ENCODE results near the gene RFX4. TPM values are rescaled to one million over a fixed set of nuclear protein-coding genes. Genes with fewer than 3 reads are reported as not detected.
A peak's percentile ranks its signal among the peaks of the same experiment; 100 is the strongest.

RFX4 gene
- total and polyA plus RNA-seq, 2 of the 8 experiments (the other 6 are each of a cell fraction or from before 2014, with no cell fraction given) = 0.06 TPM; not detected in 1

- Histone ChIP-seq H3K56ac (replicated peaks; ENCODE audit: insufficient read length, low read depth, low read length) (no peak overlapping the region), H2AK5ac (ENCODE audit: low read depth, low read length) (no peak overlapping the region), H3K4me2 (ENCODE audit: insufficient read depth in 1 of 2, low read depth in 2 of 2, low read length in 2 of 2) (no peak overlapping the region), H3K9ac (replicated peaks in 1 of 4; ENCODE audit: extremely low read depth in 1 of 4, low read depth in 3 of 4, low read length in 3 of 4) (no peak overlapping the region), H3K4ac (replicated peaks; ENCODE audit: insufficient read length, low read depth, low read length) (no peak overlapping the region), H2AFZ (ENCODE audit: low read length) (no peak overlapping the region), H4K8ac (ENCODE audit: extremely low read depth, insufficient read depth, low read length) (no peak overlapping the region), H3K27me3 (replicated peaks in 1 of 4; ENCODE audit: control insufficient read depth in 3 of 4, extremely low read depth in 1 of 4, insufficient read depth in 3 of 4, low read length in 3 of 4) (no peaks in the 10 kb centered on the region), H3K4me1 (replicated peaks in 1 of 4; ENCODE audit: control insufficient read depth in 3 of 4, insufficient read depth in 4 of 4, low read length in 3 of 4) (no peaks in the 10 kb centered on the region), H3K79me1 (ENCODE audit: low read depth, low read length) (no peaks in the 10 kb centered on the region), H3K23ac (ENCODE audit: insufficient read length) (no peak overlapping the region), H4K5ac (ENCODE audit: insufficient read length, low read depth, low read length) (no peak overlapping the region), H2BK5ac (ENCODE audit: low read depth, low read length) (no peak overlapping the region), H4K91ac (replicated peaks; ENCODE audit: insufficient read length, low read length) (no peak overlapping the region), H2BK120ac (replicated peaks; ENCODE audit: low read depth, low read length) (no peak overlapping the region), H2BK15ac (ENCODE audit: low read length) (no peak overlapping the region), H4K20me1 (replicated peaks in 1 of 2; ENCODE audit: control insufficient read depth in 1 of 2, insufficient read depth in 2 of 2, low read length in 2 of 2) (no peaks in the 10 kb centered on the region), H3K23me2 (ENCODE audit: low read depth, low read length) (no peaks in the 10 kb centered on the region), H3K14ac (ENCODE audit: insufficient read length) (no peak overlapping the region), H3K9me3 (ENCODE audit: insufficient read depth in 2 of 2, low read depth in 1 of 2, low read length in 1 of 2) (peaks cover 0 to 10% of the 10 kb centered on the region in 2 experiments; a peak in 1 of 4 replicates), H2BK20ac (ENCODE audit: low read length) (0 out of 2 replicates have a peak overlapping the region, but pooled peaks have one; percentile 61), H3K18ac (ENCODE audit: extremely low read depth, low read length) (no peak overlapping the region), H3K79me2 (ENCODE audit: control insufficient read depth in 1 of 2, insufficient read depth in 2 of 2, low read length in 2 of 2) (no peaks in the 10 kb centered on the region; a peak in 1 of 4 replicates), H3K4me3 (ENCODE audit: extremely low read depth in 1 of 4, insufficient read depth in 2 of 4, low read depth in 3 of 4, low read length in 4 of 4) (no peak overlapping the region), H3K36me3 (ENCODE audit: control insufficient read depth in 2 of 4, insufficient read depth in 4 of 4, low read length in 3 of 4) (no peaks in the 10 kb centered on the region), H2BK12ac (ENCODE audit: low read depth, low read length) (no peak overlapping the region), H3K27ac (ENCODE audit: low read depth, low read length) (no peak overlapping the region)
- POLR2A ChIA-PET (ENCODE audit: partially characterized antibody) = no interaction called here
- CTCF ChIA-PET (ENCODE audit: partially characterized antibody) = interaction anchor here (1.0 kb wide), 1 partner anchor 166 kb away, joined by 3 read pairs; no protein-coding TSS in a partner anchor
- FAIRE-seq (no peak), DNase-seq (ENCODE audit: low read depth in 1 of 2, low spot score in 2 of 2) (no peak)
- no peak for TF ChIP-seq EP300 (IDR thresholded peaks at IDR 0.05; ENCODE audit: borderline replicate concordance in 1 of 2, low read depth in 2 of 2, low read length in 2 of 2)
- TF ChIP-seq TBP (IDR thresholded peaks at IDR 0.05; ENCODE audit: low read depth, low read length) = no peak
- TF ChIP-seq EGR1 (IDR thresholded peaks at IDR 0.05; ENCODE audit: borderline replicate concordance, low read depth, low read length) = no peak
- TF ChIP-seq KDM4A (IDR thresholded peaks at IDR 0.05; ENCODE audit: low read depth, low read length, severe bottlenecking) = no peak
- no peak for TF ChIP-seq RFX5 (IDR thresholded peaks at IDR 0.05; ENCODE audit: borderline replicate concordance, low read depth, low read length)
- TF ChIP-seq HDAC6 (IDR thresholded peaks at IDR 0.05; ENCODE audit: low read depth, low read length) = no peak
- TF ChIP-seq, protein P1, sequence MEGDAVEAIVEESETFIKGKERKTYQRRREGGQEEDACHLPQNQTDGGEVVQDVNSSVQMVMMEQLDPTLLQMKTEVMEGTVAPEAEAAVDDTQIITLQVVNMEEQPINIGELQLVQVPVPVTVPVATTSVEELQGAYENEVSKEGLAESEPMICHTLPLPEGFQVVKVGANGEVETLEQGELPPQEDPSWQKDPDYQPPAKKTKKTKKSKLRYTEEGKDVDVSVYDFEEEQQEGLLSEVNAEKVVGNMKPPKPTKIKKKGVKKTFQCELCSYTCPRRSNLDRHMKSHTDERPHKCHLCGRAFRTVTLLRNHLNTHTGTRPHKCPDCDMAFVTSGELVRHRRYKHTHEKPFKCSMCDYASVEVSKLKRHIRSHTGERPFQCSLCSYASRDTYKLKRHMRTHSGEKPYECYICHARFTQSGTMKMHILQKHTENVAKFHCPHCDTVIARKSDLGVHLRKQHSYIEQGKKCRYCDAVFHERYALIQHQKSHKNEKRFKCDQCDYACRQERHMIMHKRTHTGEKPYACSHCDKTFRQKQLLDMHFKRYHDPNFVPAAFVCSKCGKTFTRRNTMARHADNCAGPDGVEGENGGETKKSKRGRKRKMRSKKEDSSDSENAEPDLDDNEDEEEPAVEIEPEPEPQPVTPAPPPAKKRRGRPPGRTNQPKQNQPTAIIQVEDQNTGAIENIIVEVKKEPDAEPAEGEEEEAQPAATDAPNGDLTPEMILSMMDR (IDR thresholded peaks at IDR 0.05; ENCODE audit: control extremely low read depth in 1 of 3, insufficient read depth in 1 of 3, low read depth in 1 of 3, low read length in 3 of 3) = no peak
- no peak for TF ChIP-seq CEBPB (IDR thresholded peaks at IDR 0.05; ENCODE audit: low read depth, low read length)
- no peak for TF ChIP-seq JUND (IDR thresholded peaks at IDR 0.05; ENCODE audit: low read length)
- no peak for TF ChIP-seq NRF1 (IDR thresholded peaks at IDR 0.05; ENCODE audit: low read depth, low read length)
- TF ChIP-seq TCF12 (IDR thresholded peaks at IDR 0.05; ENCODE audit: low read depth, low read length) = no peak
- no peak for TF ChIP-seq SIRT6 (IDR thresholded peaks at IDR 0.05; ENCODE audit: low read length)
Measured at GRCh38 chr12:106625976-106626375, 43.2 kb downstream of the RFX4 start.
